SH-SY5Y (cell line): ENCODE data around the gene TRUB2.

ENCODE experiments used
- GATA2 ChIP-seq: IDR thresholded peaks from 2 replicates; pipeline ENCODE4 v1.6.1; 2011; ENCODE audit warnings: mild to moderate bottlenecking, low read depth, low read length
- GATA3 ChIP-seq: IDR thresholded peaks from 2 replicates; pipeline ENCODE4 v1.6.1; 2011; ENCODE audit warnings: low read depth, mild to moderate bottlenecking, low read length, moderate library complexity

TRUB2 gene

DNA sequence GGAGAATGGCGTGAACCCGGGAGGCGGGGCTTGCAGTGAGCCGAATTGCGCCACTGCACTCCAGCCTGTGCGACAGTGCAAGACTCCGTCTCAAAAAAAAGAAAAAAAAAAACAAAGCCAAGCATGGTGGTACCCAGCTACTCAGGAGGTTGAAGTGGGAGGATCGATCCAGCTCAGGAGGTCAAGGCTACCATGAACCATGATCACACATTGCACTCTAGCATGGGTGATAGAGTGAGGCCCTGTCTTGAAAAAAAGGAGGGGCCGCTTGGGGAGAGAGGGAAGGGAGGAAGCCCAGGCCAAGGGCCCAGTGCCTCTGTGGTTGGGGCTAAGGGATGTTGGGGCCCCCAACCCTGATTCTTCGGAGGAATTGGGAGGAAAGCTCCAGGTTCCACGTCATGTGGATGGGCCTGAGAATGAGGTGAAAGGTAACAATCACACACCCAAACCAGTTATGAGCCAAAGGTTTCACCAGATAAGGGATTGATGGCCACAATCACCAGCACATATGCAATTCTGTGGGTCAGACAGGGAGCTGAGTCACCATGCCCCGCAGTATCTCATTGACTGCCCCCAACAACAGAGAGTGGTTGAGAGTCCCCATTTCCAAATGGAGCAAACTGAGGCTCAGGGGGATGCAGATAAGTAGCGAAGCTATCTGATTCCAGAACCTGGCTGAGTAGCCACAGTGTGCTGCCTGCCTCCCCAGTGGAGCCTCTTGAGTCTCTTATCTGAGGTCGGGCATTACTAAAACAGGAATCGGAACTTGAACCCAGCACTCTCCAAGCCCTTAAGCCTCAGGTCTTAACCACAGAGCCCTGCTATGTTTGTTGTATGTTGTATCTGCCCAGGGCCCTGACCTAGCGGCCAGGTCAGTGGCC is 25.7 kb downstream of the TRUB2 start:
- no peak for TF ChIP-seq GATA3
- TF ChIP-seq GATA2: no peak

DNA sequence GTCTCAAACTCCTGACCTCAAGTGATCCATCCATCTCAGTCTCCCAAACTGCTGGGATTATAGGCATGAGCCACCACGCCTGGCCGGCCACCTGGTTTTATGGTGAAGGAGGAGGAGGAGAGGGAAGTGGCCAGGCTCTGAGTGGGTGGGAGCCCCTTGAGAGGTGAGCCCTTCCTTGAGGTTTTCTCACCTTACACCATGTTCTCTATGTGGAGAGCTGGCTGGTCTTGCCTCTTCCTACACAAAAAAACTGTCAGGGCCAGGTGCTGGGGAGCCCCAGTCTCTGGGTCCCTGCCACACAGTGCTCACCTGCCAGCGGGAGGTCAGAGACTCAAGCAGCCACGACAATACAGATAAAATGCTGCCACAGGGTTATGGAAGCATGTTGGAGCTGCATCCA is 28.1 kb downstream of the TRUB2 start:
- TF ChIP-seq GATA2 (no peak), GATA3 (no peak)

DNA sequence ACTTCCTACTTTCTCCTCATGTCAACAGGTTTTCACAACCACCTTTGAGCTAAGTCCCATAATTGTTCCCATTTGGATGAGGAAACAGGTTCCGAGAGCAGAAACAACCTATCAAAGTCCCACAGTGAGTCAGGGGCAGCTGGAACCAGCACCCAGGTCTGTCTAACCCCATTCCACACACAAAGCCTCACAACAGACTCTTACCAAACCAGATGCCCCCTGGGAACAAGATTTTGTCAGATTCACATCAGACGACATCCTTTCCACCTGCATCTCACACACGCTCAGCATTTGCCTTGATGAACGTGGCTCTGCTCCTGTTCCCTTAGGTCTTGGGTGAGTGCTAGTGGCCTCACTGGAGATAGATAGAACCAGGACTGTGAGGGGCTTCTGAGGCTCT is 29.2 kb downstream of the TRUB2 start:
- TF ChIP-seq GATA2 (no peak), GATA3 (no peak)

DNA sequence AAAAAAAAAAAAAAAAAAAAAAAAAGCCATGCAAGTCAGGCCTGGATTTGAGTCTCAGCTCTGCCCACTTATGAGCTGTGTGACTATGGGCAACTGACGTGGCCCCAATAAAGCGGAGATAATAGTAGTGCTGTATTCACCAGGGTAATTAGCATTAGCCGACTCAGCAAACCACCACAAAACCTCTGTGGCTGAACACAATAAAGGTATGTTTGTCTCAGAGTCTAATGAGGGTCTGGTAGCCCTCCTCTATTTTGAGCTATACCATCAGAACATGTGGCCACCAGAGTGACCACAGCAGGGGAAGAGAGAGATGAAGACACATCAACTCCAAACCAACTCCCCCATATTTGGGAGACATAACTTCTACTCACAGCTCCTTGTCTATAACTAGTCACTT is 30.2 kb downstream of the TRUB2 start:
- TF ChIP-seq GATA2 (no peak), GATA3 (no peak)

DNA sequence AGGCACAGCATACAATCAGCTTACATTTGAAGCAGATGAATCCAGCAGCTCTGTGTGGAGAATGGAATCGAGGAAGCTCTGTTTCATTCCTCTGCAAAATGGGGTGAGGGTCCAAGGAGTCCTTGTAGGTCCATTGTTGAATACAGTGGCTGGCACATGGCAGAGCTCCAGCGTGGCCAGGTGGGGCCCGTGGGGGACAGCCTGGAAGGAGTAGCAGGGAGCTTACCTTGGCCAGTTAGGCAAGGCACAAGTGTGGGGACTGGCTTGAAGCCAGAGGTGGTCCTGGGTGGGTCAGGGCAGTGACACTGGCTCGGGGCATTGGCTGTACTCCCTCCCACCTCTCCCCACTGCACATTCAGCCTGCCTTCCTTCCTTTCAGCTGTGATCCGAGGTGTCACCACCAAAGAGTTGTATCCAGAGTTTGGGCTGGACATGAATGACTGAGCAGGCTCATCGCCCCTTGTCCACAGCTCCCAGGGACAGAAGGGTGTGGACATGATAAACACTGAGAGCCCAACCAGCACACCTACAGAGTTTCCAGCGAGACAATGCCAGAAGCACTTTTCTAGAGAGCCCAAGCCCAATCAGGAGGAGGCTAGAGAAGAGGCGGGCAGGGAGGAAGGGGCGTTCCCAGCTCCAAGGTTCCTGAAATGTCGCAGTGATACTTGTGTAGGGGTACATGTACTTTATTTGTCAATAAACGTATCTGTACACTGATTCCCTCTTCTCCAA is 33.8 kb downstream of the TRUB2 start:
- TF ChIP-seq GATA3 (no peak), GATA2 (no peak)

DNA sequence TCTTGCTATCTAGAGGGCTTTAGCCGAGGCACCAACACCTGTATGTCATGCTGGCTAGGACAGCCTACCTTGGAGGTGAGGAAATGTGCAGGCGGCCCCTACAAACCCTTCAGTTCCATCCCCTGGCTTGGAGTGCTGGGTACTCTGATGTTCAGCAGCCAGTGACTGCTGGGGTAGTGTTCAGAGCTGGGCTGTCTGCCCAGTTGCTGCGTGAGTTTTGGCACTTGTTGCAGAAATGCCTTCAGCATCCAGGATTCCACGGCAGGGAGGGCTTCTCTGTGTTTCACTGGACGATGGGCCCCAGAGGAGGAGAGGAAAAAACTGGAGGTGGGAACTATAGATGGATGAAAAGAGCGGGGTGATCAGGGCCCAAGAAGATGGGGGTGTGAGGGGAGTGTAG is 35.8 kb downstream of the TRUB2 start:
- TF ChIP-seq GATA2 (no peak), GATA3 (no peak)

DNA sequence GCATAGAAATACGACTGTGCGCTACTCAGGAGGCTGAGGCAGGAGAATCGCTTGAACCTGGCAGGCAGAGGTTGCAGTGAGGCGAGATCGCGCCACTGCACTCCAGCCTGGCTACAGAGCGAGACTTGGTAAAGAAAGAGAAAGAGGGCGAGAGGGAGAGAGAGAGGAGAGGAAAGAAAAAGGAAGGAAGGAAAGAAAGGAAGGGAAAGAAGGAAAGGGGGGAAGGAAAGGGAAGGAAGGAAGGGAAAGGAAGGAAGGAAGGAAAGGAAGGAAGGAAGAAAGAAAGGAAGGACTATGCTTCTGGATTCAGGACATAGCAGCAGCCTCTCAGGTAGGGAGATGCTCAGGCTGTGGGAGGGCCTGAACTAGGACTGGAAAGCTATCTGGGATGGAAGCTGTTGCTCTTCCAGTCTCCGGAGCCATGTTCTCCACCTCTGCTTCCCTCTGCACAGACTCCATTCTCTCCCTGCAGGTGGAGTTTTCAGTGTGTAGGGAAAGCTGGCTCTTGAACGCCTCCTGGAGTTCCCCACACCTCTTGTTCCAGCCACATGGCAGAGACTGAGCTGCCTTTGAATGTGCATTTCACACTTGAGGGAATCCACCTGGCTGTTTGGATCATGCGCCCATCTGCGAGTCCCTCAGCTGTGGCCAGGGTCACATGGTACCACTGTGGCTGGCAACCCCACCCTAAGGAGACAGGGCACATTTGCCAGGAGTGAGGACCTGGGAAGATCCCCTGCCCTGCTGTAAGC is 37.0 kb downstream of the TRUB2 start:
- TF ChIP-seq GATA3 (no peak), GATA2 (no peak)

DNA sequence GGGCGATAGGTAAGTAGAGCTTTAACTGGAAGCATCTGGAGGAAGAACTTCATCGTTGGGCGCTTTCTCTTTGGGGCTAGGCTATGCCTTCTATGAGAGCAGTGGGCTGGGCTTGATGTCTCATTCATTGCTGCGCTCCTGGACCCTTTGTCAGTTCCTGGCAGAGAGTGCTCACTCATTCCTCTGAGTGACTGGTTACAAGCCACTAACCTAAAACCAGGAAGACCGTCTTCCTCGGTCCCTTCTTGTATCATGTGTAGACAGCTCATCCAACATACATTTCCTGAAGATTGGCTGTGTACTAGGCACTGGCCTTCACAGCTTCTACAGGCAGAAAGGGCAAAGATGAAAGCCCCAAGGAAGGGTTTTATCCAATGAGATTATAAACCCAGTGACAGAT is 39.7 kb downstream of the TRUB2 start:
- no peak for TF ChIP-seq GATA2

DNA sequence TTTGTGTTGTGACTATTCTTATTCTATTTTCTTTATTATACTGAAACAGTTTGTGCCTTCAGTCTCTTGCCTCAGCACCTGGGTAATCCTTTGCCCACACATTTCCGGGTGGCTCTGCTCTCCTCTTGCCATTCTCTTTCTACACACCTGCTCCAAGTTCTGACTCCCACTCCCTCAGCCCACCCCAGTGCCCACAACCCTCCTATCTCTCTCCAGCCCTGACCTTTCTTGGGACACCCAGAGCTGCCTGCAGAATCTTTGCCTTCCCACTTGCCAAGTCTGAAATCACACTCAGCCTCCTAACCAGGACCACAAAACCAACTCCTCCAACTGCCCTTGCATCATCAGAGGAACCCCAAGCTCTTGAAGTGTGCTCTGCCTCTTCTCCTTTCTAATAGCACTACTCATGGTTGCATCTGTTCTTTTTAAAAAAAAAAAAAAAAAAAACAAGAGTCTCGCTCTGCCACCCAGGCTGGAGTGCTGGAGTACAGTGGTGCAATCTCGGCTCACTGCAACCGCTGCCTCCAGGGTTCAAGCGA is 42.1 kb downstream of the TRUB2 start:
- no peak for TF ChIP-seq GATA3
- TF ChIP-seq GATA2: no peak

DNA sequence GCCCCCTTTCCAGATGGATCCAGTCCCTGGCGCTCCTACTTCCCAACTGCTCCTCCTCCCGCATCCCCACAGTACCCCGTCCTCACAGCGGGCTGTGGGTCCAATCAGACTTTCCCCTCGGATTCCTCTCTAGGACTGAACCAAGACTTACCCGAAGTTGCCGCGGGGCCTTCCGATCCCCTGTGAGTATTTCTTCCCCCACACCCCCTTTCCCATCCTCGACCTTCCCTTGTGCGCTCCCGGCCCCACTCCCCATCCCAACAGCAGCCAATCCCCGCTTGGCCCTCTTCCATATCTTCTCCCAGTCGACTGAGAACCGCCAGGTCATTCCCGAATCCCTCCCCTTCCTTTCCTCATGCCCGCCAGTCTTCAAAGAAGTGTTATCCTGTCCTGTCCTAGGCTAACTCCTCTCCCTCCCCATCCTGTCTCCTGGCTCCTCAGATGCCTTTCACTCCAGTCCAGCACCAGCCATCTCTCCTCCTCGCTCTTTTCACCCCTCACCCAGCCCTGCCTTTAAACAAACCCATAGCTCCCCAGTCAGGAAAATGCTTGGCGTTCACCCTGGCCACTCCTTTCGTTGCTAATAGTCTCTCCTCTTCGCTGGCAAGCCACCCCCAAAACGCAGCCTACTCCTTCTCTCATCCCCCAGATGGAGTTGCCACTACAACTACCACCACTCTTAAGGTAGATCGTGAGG is 45.5 kb downstream of the TRUB2 start:
- TF ChIP-seq GATA3: no peak
- no peak for TF ChIP-seq GATA2

DNA sequence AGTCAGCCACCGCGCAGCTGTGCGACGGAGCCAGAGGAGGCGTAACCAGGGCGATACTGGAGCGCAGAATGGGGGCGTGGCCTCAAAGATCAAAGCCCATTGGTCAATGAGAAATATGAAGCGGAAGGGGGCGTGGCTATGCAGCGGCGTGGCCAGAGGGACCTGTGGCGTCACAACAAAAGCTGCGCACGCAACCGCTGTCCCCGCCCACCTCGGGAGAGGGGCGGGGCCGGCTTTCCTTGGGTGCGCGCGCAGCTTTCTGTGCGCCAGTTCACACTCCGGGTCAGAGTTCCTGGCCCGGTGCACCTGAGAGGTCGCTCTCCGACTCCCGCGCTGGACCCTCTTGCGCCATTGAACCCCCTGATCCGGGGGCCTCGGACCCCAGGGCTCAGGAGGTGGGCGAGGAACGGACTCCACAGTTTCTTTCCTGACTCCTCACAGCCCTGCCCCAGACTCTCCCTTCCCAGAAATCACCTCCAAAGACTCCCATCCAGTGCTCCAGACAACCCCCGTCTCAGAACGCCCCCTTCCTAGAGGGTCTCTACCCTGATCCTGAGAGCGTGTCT is 46.2 kb downstream of the TRUB2 start, which contains the start of gene SWI5:
Gene SWI5, plus strand, starts transcription at position 269 of the 566 bp plus-strand sequence.
- TF ChIP-seq GATA2 (no peak), GATA3 (no peak)

DNA sequence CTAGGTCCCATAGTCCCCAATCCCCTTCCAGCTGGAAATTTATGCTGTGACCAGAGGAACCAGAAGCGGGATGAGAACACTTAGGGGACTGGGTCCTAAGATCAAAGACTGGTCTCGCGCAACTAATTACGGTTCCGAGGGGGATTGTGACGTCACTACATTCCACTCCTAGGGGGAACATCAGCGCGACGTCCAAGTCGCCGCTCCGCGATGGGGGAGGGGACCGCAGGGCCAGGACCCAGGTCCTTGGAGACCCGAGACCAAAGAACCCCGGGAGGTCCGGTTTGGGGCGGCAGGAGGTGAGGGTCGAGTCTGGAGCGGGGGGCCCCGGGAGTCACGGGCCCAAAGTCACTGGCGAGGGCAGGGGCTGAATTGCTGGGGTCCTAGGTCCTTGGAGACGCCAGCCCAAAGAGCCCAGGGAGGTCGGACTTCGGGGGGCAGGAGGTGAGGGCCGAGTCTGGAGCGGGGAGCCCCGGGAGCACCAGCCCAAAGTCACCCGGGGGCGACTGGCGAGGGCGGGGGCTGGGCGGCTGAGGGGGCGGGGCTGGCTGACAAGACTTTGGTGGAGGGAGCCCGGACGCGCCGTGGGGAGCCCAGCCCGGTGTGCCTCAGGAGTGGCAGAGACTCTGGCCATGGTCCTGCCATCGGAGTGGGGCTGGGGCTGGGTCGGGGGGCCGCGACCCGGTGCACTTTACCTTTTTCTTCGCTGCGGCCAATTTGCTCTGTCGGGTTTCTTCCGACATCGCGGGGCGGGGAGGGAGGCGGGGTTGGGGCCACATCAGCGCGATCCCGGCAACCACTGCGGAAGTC is 46.8 kb downstream of the TRUB2 start, which contains the start of gene GOLGA2:
Gene GOLGA2, minus strand, starts transcription at position 810 of the 810 bp plus-strand sequence. Its CDS starts 31 bp downstream, at position 779.
- TF ChIP-seq GATA3: no peak
- TF ChIP-seq GATA2: no peak
